Measurements from ENCODE around the gene MYBPH. TPM values are rescaled to one million over a fixed set of nuclear protein-coding genes. Genes with fewer than 3 reads are reported as not detected.

Gene MYBPH
- total RNA-seq, 1 experiment from 2014 or later, result 25.9 TPM

GRCh38 chr1:203146042-203146369, 29.6 kb downstream of the MYBPH start:
- no peaks in the 10 kb centered on the region for H3K9me3 ChIP-seq
- Mint-ChIP-seq H3K27me3 (ENCODE audit: insufficient read depth, unreplicated experiment) (no peaks in the 10 kb centered on the region), H3K27ac (ENCODE audit: unreplicated experiment) (no peak overlapping the region), H3K4me3 (ENCODE audit: unreplicated experiment) (no peak overlapping the region), H3K4me1 (ENCODE audit: low read depth, unreplicated experiment) (peaks cover 12% of the 10 kb centered on the region), H3K9me3 (ENCODE audit: unreplicated experiment) (no peaks in the 10 kb centered on the region), H3K36me3 (ENCODE audit: insufficient read depth, unreplicated experiment) (peaks cover 7% of the 10 kb centered on the region)
- intact Hi-C loops (cut with micrococcal nuclease; ENCODE audit: unreplicated experiment), result no loop called here
- CTCF ChIA-PET, result interaction anchor here (1.0 to 1.2 kb wide), 2 partner anchors 18 to 28 kb away, joined by 3 read pairs; no protein-coding TSS in a partner anchor
- H3K4me1 ChIP-seq, result no peaks in the 10 kb centered on the region
- no peak for TF ChIP-seq CTCF (IDR thresholded peaks at IDR 0.05; ENCODE audit: insufficient read depth in 1 of 2, low read depth in 1 of 2, low read length in 1 of 2, severe bottlenecking in 1 of 2, unreplicated experiment in 1 of 2)
- H3K27me3 ChIP-seq (replicated peaks; ENCODE audit: control insufficient read depth, insufficient read depth, low read length), result no peaks in the 10 kb centered on the region
- POLR2A ChIA-PET, result no interaction called here
- no TSS peak for BruUV-seq (replicated peaks)
- no peak for DNase-seq
- H3K4me3 ChIP-seq (ENCODE audit: low read depth, low read length), result no peak overlapping the region
- no peaks in the 10 kb centered on the region for H3K36me3 ChIP-seq (ENCODE audit: control insufficient read depth, insufficient read depth, low read length)

GRCh38 chr1:203145321-203146041, 30.1 kb downstream of the MYBPH start:
- H3K4me3 Mint-ChIP-seq (ENCODE audit: unreplicated experiment), result no peak overlapping the region
- H3K36me3 Mint-ChIP-seq (ENCODE audit: insufficient read depth, unreplicated experiment), result peaks cover 7% of the 10 kb centered on the region
- Histone ChIP-seq H3K4me3 (ENCODE audit: low read depth, low read length) (no peak overlapping the region), H3K27me3 (replicated peaks; ENCODE audit: control insufficient read depth, insufficient read depth, low read length) (no peaks in the 10 kb centered on the region), H3K4me1 (no peaks in the 10 kb centered on the region), H3K36me3 (ENCODE audit: control insufficient read depth, insufficient read depth, low read length) (no peaks in the 10 kb centered on the region), H3K9me3 (no peaks in the 10 kb centered on the region)
- POLR2A ChIA-PET, result no interaction called here
- intact Hi-C loops (cut with micrococcal nuclease; ENCODE audit: unreplicated experiment), result no loop called here
- H3K27me3 Mint-ChIP-seq (ENCODE audit: insufficient read depth, unreplicated experiment), result no peaks in the 10 kb centered on the region
- DNase-seq, result no peak
- BruUV-seq (replicated peaks), result no TSS peak
- H3K4me1 Mint-ChIP-seq (ENCODE audit: low read depth, unreplicated experiment), result peaks cover 7% of the 10 kb centered on the region
- no peak for TF ChIP-seq CTCF (IDR thresholded peaks at IDR 0.05; ENCODE audit: insufficient read depth in 1 of 2, low read depth in 1 of 2, low read length in 1 of 2, severe bottlenecking in 1 of 2, unreplicated experiment in 1 of 2)
- no peaks in the 10 kb centered on the region for H3K9me3 Mint-ChIP-seq (ENCODE audit: unreplicated experiment)
- CTCF ChIA-PET, result interaction anchor here (1.0 to 1.2 kb wide), 2 partner anchors 17 to 28 kb away, joined by 3 read pairs; no protein-coding TSS in a partner anchor
- H3K27ac Mint-ChIP-seq (ENCODE audit: unreplicated experiment), result no peak overlapping the region

GRCh38 chr1:203144661-203145060, 31.0 kb downstream of the MYBPH start:
- no peaks in the 10 kb centered on the region for H3K4me1 ChIP-seq
- no peaks in the 10 kb centered on the region for H3K4me1 Mint-ChIP-seq (ENCODE audit: low read depth, unreplicated experiment)
- no TSS peak for BruUV-seq (replicated peaks)
- H3K9me3 ChIP-seq, result no peaks in the 10 kb centered on the region
- no peak overlapping the region for H3K4me3 ChIP-seq (ENCODE audit: low read depth, low read length)
- ChIA-PET POLR2A (no interaction called here), CTCF (no interaction called here)
- intact Hi-C loops (cut with micrococcal nuclease; ENCODE audit: unreplicated experiment), result no loop called here
- H3K4me3 Mint-ChIP-seq (ENCODE audit: unreplicated experiment), result no peak overlapping the region
- H3K27me3 ChIP-seq (replicated peaks; ENCODE audit: control insufficient read depth, insufficient read depth, low read length), result no peaks in the 10 kb centered on the region
- H3K9me3 Mint-ChIP-seq (ENCODE audit: unreplicated experiment), result no peaks in the 10 kb centered on the region
- no peak overlapping the region for H3K27ac Mint-ChIP-seq (ENCODE audit: unreplicated experiment)
- H3K36me3 ChIP-seq (ENCODE audit: control insufficient read depth, insufficient read depth, low read length), result no peaks in the 10 kb centered on the region
- no peak for DNase-seq
- TF ChIP-seq CTCF (IDR thresholded peaks at IDR 0.05; ENCODE audit: insufficient read depth in 1 of 2, low read depth in 1 of 2, low read length in 1 of 2, severe bottlenecking in 1 of 2, unreplicated experiment in 1 of 2), result no peak
- peaks cover 7% of the 10 kb centered on the region for H3K36me3 Mint-ChIP-seq (ENCODE audit: insufficient read depth, unreplicated experiment)
- no peaks in the 10 kb centered on the region for H3K27me3 Mint-ChIP-seq (ENCODE audit: insufficient read depth, unreplicated experiment)

Data from Caco-2 (cell line).